HUES48 (cell line): ENCODE measurements around the gene POU6F2.
A peak's percentile ranks its signal among the peaks of the same experiment; 100 is the strongest.

Experiments used
- H3K27ac ChIP-seq: one replicate; pipeline ENCODE4 v1.7.0; 2013; ENCODE audit warnings: low read depth, low read length, inconsistent platforms
- H3K27me3 ChIP-seq: 2 replicates; pipeline ENCODE4 v1.6.1; 2013; ENCODE audit warnings: mild to moderate bottlenecking, low read length; ENCODE audit not compliant: control insufficient read depth, insufficient read depth
- H3K36me3 ChIP-seq: 2 replicates; pipeline ENCODE4 v1.6.1; 2013; ENCODE audit warnings: low read length; ENCODE audit not compliant: control insufficient read depth, insufficient read depth
- H3K4me1 ChIP-seq: 2 replicates; pipeline ENCODE4 v1.6.1; 2013; ENCODE audit warnings: mild to moderate bottlenecking, low read length; ENCODE audit not compliant: control insufficient read depth, insufficient read depth
- H3K4me3 ChIP-seq: 2 replicates; pipeline ENCODE4 v1.5.1; 2013; ENCODE audit warnings: mild to moderate bottlenecking, low read depth, low read length
- H3K9ac ChIP-seq: 2 replicates; pipeline ENCODE4 v1.6.1; 2013; ENCODE audit warnings: mild to moderate bottlenecking, low read depth, low read length, moderate library complexity
- H3K9me3 ChIP-seq: 2 replicates; pipeline ENCODE4 v1.6.1; 2013; ENCODE audit warnings: low read length; ENCODE audit not compliant: control insufficient read depth, insufficient read depth

Gene POU6F2

DNA sequence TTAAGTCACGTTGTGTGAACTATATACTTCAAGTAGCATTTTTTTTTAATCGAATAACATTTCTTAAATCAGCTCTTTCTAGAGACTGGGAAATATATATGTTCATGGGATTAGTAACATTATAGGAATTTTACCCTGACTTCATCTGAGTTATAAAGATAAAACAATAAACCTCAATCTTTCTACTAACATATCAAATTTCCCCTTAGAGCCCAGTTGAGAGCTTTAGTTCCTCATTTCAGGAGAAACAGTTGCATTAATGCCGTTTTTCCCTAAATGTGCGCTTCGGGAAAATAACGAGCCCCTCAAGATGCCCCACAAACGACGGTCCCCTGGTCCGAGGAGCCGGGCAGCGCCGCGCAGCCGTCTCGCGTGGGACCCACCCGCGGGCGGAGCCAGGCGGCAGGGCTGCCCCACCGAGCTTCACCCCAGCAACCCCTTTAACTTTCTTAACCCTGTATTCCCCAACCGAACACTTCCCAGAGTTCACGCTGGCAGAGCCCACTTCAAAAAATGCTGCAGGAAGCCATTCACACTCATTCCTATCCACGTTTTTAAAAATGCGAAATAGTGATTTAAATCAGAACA lies 436.0 kb downstream of the POU6F2 start:
- Histone ChIP-seq H3K36me3 (no peaks in the 10 kb centered on the region), H3K9ac (peak overlapping the region; percentile 22; the same call in 1 of the 2 replicates), H3K9me3 (no peaks in the 10 kb centered on the region), H3K27ac (peak overlapping the region; percentile 37), H3K4me1 (no peaks in the 10 kb centered on the region), H3K27me3 (no peaks in the 10 kb centered on the region), H3K4me3 (peak overlapping the region; percentile 75)

- no peaks in the 10 kb centered on the region for H3K27me3 ChIP-seq
- H3K9ac ChIP-seq = peak overlapping the region; percentile 22; the same call in 1 of the 2 replicates
- no peaks in the 10 kb centered on the region for H3K4me1 ChIP-seq
- H3K9me3 ChIP-seq = no peaks in the 10 kb centered on the region
- H3K4me3 ChIP-seq = peak overlapping the region; percentile 75
- H3K36me3 ChIP-seq = no peaks in the 10 kb centered on the region
- peak overlapping the region; percentile 37 for H3K27ac ChIP-seq
Observed at GRCh38 chr7:39414224-39415035, 436.7 kb downstream of the POU6F2 start.

- no peaks in the 10 kb centered on the region for H3K4me1 ChIP-seq
- H3K9me3 ChIP-seq = no peaks in the 10 kb centered on the region
- H3K27ac ChIP-seq = no peak overlapping the region
- no peak overlapping the region for H3K4me3 ChIP-seq
- H3K36me3 ChIP-seq = no peaks in the 10 kb centered on the region
- H3K9ac ChIP-seq = no peak overlapping the region
- no peaks in the 10 kb centered on the region for H3K27me3 ChIP-seq
Observed at GRCh38 chr7:39415091-39415787, 437.5 kb downstream of the POU6F2 start.

DNA sequence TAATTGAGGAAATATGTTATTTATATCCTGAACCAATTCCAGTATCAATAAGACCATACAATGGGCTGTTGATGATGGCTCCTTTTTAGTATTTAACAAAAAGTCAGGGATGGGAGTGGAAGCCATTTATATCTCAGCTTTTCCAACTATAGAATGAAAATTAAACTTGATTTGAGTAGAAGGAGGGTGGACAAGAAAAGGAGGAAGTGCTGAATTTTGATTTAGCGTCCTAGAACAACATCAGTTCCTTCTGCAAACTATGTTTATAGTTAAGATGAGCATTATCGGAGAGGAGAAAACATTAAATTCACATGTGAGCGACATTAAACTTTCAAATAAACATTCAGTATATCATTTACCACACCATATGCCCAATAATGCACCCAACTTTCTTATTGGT lies 439.2 kb downstream of the POU6F2 start:
- H3K4me1 ChIP-seq = no peaks in the 10 kb centered on the region
- H3K9me3 ChIP-seq = no peaks in the 10 kb centered on the region
- H3K27ac ChIP-seq = no peak overlapping the region
- H3K27me3 ChIP-seq = no peaks in the 10 kb centered on the region
- no peak overlapping the region for H3K9ac ChIP-seq
- H3K4me3 ChIP-seq = no peak overlapping the region
- H3K36me3 ChIP-seq = no peaks in the 10 kb centered on the region

GRCh38 chr7:39417642-39418041 lies 439.9 kb downstream of the POU6F2 start:
- Histone ChIP-seq H3K9me3 (no peaks in the 10 kb centered on the region), H3K36me3 (no peaks in the 10 kb centered on the region), H3K4me3 (no peak overlapping the region), H3K27ac (no peak overlapping the region), H3K27me3 (no peaks in the 10 kb centered on the region), H3K4me1 (no peaks in the 10 kb centered on the region), H3K9ac (no peak overlapping the region)

DNA sequence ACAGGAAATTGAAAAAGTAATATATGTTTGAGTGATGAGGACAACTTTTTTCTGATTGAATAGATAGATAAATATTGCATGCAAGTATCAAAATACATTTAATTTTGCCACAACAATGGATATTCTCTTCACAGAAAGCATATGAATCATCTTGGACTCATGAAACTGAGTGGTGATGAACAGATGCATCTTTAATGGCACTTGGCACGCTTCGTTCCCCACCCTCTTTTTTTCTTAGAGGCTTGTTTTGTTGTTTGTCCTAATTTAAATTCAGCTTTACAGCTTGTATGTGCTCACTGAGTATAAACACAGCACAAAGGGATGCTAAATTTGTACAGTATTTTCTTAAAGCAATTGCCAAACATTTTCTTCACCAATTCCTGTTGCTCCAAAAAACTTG lies 443.5 kb downstream of the POU6F2 start:
- H3K4me3 ChIP-seq = no peak overlapping the region
- peaks cover 4% of the 10 kb centered on the region; the same call in 1 of the 2 replicates for H3K4me1 ChIP-seq
- no peak overlapping the region for H3K27ac ChIP-seq
- no peak overlapping the region for H3K9ac ChIP-seq
- no peaks in the 10 kb centered on the region for H3K36me3 ChIP-seq
- no peaks in the 10 kb centered on the region for H3K9me3 ChIP-seq
- H3K27me3 ChIP-seq = no peaks in the 10 kb centered on the region

GRCh38 chr7:39421661-39422060 lies 444.0 kb downstream of the POU6F2 start:
- Histone ChIP-seq H3K36me3 (no peaks in the 10 kb centered on the region), H3K9ac (no peak overlapping the region), H3K4me1 (peaks cover 4% of the 10 kb centered on the region; the same call in 1 of the 2 replicates), H3K4me3 (no peak overlapping the region), H3K27ac (no peak overlapping the region), H3K9me3 (no peaks in the 10 kb centered on the region), H3K27me3 (no peaks in the 10 kb centered on the region)

DNA sequence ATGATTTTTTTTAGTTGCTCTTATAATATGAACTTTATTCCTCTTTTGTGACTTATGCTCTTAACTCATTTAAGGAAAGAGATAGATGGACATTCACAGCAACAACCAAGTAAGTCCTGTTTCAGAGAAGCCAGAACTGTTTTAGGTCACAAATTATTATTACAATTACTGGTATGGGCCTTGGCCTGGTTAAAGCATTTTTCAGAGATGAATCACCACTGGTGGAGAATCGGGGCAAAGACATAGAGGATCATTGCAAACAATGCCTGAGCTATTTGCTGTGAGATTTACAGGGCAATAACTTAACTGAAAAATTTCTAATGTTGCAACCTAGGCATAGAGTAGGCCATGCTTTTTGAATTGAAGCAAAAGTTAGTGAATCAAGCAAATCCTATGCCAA lies 450.5 kb downstream of the POU6F2 start:
- Histone ChIP-seq H3K4me3 (no peak overlapping the region), H3K36me3 (no peaks in the 10 kb centered on the region), H3K27ac (no peak overlapping the region), H3K9me3 (no peaks in the 10 kb centered on the region), H3K4me1 (peaks cover 6% of the 10 kb centered on the region; the same call in 1 of the 2 replicates), H3K27me3 (no peaks in the 10 kb centered on the region), H3K9ac (no peak overlapping the region)

- Histone ChIP-seq H3K27ac (no peak overlapping the region), H3K9me3 (no peaks in the 10 kb centered on the region), H3K9ac (no peak overlapping the region), H3K27me3 (no peaks in the 10 kb centered on the region), H3K4me1 (peaks cover 9% of the 10 kb centered on the region), H3K36me3 (no peaks in the 10 kb centered on the region), H3K4me3 (no peak overlapping the region)
Observed at GRCh38 chr7:39429421-39429820, 451.7 kb downstream of the POU6F2 start.

GRCh38 chr7:39430441-39430840 lies 452.7 kb downstream of the POU6F2 start:
- Histone ChIP-seq H3K4me3 (no peak overlapping the region), H3K27me3 (no peaks in the 10 kb centered on the region), H3K9ac (no peak overlapping the region), H3K9me3 (no peaks in the 10 kb centered on the region), H3K36me3 (no peaks in the 10 kb centered on the region), H3K4me1 (peaks cover 9% of the 10 kb centered on the region), H3K27ac (no peak overlapping the region)
